ENCODE data around the gene CTNNA2.
A peak's percentile ranks its signal among the peaks of the same experiment; 100 is the strongest.
"Not testable (repeated sequence)": the region's sequence is repeated elsewhere in the genome, so short reads cannot be mapped to it uniquely, and the experiment has no call there.

The CTNNA2 gene

DNA sequence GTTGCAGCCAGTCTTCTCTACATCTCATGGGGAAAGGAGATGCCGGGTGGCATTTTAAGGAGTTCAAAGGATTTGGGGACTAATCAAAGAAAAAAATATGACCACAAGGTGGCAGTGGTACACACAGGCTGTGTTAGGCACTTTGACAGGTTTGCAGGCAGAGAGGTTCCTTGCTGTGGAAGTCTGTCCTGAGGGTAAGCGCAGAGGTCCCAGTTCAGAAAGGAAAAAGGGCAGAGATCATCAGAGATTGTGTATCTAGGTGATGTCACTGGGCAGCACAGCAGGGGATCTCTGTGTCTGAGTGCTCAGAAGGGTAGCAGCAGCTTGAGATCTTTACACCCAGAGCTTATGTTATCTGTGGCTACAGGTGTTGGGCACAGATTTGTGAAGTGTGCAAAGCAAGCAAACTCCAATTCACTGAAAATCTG is 560.3 kb downstream of the CTNNA2 start:
- TF ChIP-seq POLR2AphosphoS5 (IDR thresholded peaks at IDR 0.05; ENCODE audit: low read depth, low read length) (no peak), TAF1 (IDR thresholded peaks at IDR 0.05; ENCODE audit: borderline replicate concordance, low read depth, low read length) (no peak), POLR2A (IDR thresholded peaks at IDR 0.05; ENCODE audit: low read depth, low read length) (no peak)
- peak; percentile 80 for FAIRE-seq
- DNase-seq (ENCODE audit: insufficient read length) = peak; percentile 7

DNA sequence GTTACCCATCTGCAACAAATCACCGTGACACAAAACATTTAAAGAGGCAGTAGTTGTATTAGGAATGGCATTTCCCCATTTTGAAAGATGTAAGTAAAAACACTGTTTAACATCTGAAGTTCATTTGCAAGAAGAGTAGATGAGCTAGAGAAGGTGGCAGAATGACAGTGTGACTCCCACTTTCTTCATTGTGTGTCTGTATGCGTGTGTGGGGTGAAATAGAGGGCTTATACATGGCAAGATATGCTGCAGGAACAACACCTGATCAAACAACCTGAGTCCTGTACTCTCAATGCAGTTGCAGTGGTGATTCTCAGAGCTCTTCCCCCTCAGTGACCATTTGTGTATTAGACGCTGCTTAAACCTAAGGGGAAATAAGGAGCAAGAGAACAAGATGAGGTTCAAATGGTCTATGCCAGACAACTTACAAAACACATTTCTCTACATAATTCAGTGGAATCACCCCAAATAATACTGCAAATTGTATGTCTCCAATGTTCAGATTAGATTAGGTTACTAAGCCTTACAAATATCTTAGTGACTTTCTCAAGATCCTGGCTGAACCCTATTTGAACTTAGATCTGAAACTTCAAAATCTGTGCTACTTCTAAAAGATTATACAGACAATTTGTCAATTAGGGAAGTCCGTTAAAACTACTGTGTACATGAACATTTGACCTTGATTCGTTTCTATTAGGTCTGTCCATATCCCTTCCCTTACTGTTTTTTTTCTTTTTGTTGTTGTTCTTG is 561.6 kb downstream of the CTNNA2 start:
- FAIRE-seq (no peak), DNase-seq (ENCODE audit: insufficient read length) (no peak)
- TF ChIP-seq POLR2AphosphoS5 (IDR thresholded peaks at IDR 0.05; ENCODE audit: low read depth, low read length) = no peak
- no peak for TF ChIP-seq POLR2A (IDR thresholded peaks at IDR 0.05; ENCODE audit: low read depth, low read length)

DNA sequence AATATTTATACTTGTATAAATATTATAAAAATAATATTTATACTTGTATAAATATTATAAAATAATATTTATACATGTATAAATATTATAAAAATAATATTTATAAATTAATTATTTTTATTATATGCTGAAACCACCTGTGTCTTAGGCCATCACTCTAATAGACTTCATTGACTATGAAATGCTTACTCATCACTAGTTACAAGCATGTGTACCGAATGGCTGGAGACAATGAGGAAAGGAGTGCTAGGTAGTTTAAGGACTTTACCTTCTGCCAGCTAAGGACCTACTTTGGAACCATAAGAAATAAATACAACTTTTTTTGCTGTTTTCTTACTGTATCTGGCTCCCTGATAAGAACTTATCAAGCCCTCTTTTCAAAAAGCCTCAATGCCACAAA is 562.9 kb downstream of the CTNNA2 start:
- no peak for DNase-seq (ENCODE audit: insufficient read length)
- FAIRE-seq = no peak

DNA sequence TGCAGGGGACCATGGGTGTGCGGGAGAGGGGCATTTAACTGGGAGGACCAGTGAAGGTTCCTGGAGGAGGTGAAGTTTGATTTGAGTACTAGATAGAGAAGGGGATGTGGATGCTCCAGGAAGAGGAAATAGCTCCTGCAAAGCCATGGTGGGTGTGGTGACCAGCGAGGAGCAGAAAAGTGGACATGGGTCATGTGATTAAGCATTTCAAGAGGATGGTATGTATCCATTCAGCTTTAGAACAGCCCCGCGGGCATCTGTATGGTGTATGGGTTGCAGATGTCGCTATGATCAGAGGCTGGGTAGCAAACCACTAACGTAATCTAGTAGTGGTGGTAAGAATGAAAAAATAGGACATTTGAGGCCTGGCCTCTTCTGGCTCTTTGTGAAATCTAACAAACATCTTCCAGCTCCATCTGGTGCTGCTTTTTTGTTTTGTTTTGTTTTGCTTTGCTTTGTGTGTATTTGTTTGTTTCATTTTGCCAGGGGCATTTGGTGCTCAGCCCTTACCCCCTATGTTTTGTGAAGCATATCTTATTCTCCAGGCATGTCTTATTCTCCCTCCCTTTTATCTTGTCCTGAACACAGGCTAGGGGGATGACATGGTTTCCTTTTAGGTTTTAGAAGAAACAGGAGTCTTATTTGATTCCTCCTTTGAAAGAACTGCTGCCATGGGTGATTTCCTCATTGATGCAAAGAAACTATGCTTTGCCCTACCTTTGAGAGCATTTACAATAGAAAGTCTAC is 565.6 kb downstream of the CTNNA2 start:
- TF ChIP-seq POLR2A (IDR thresholded peaks at IDR 0.05; ENCODE audit: low read depth, low read length) (no peak), POLR2AphosphoS5 (IDR thresholded peaks at IDR 0.05; ENCODE audit: low read depth, low read length) (no peak), TAF1 (IDR thresholded peaks at IDR 0.05; ENCODE audit: borderline replicate concordance, low read depth, low read length) (no peak)
- DNase-seq (ENCODE audit: insufficient read length) (no peak), FAIRE-seq (no peak)

More for the DNA sequence above, 562.9 kb downstream of the CTNNA2 start:
- TF ChIP-seq POLR2AphosphoS5 (IDR thresholded peaks at IDR 0.05; ENCODE audit: low read depth, low read length) (no peak), TAF1 (IDR thresholded peaks at IDR 0.05; ENCODE audit: borderline replicate concordance, low read depth, low read length) (no peak), POLR2A (IDR thresholded peaks at IDR 0.05; ENCODE audit: low read depth, low read length) (no peak)

DNA sequence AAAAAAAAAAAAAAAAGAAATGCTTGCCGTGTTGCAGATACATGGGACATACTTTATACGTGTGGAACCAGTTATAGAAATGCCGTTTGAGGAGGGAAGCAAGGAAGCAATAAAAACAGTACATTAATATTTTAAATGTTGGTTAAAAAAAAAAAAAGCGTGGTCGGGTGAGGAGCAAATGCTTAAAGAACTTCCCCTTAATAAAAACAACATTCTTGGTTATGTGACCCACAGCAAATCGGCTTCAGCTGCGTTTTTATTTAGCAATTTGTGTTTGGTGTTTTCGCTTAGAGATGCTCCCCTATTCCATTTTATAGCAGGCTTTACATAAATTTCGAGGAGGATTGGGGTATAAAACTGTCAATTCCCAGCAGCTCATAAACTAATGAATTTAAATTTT is 568.1 kb downstream of the CTNNA2 start:
- TF ChIP-seq POLR2AphosphoS5 (IDR thresholded peaks at IDR 0.05; ENCODE audit: low read depth, low read length) (no peak), TAF1 (IDR thresholded peaks at IDR 0.05; ENCODE audit: borderline replicate concordance, low read depth, low read length) (no peak), POLR2A (IDR thresholded peaks at IDR 0.05; ENCODE audit: low read depth, low read length) (no peak)
- no peak for FAIRE-seq
- no peak for DNase-seq (ENCODE audit: insufficient read length)

GRCh38 chr2:80086831-80087230 is 574.0 kb downstream of the CTNNA2 start:
- DNase-seq (ENCODE audit: insufficient read length) (no peak), FAIRE-seq (no peak)
- no peak for TF ChIP-seq POLR2A (IDR thresholded peaks at IDR 0.05; ENCODE audit: low read depth, low read length)
- TF ChIP-seq POLR2AphosphoS5 (IDR thresholded peaks at IDR 0.05; ENCODE audit: low read depth, low read length) = no peak
- no peak for TF ChIP-seq TAF1 (IDR thresholded peaks at IDR 0.05; ENCODE audit: borderline replicate concordance, low read depth, low read length)

DNA sequence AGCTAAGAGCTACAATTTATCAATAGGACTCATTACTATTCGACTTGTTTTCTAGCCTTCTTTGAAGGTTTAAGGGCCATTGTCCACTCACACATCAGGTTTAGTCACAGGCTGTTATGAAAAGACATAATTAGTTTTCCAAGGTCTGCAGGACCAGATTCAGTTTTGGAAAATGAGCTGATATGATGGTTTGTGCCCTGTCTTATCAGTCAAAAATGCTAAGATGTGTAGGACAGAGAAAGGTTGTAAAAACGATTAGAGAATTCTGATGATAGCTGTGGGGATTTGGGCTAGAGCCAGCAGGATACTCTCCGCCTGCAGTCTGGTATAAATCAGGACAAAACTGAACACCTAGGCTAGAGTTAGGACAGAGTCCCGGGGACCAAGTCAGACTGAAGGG is 578.4 kb downstream of the CTNNA2 start:
- FAIRE-seq (no peak), DNase-seq (ENCODE audit: insufficient read length) (no peak)
- no peak for TF ChIP-seq TAF1 (IDR thresholded peaks at IDR 0.05; ENCODE audit: borderline replicate concordance, low read depth, low read length)
- no peak for TF ChIP-seq POLR2A (IDR thresholded peaks at IDR 0.05; ENCODE audit: low read depth, low read length)
- no peak for TF ChIP-seq POLR2AphosphoS5 (IDR thresholded peaks at IDR 0.05; ENCODE audit: low read depth, low read length)

DNA sequence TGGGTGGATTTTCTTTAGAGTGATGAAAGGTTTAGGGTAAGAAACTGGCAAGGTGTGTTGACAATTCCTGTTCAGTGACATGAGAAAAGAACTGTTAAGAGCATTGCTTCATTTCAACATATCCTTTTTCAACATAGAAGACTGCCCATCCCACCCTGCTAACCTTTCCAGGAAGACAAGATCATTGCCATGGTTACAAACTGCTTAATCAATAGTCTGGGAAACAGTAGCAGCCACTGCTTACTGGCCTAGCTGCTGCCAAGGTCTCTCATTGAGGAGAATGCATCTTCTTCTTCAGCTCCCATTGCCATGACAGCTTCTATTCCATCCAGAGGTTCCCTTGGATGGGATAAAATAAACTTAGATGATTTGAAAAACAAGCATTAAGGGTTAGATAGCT is 579.6 kb downstream of the CTNNA2 start:
- DNase-seq (ENCODE audit: insufficient read length) (no peak), FAIRE-seq (no peak)
- TF ChIP-seq POLR2A (IDR thresholded peaks at IDR 0.05; ENCODE audit: low read depth, low read length) (no peak), TAF1 (IDR thresholded peaks at IDR 0.05; ENCODE audit: borderline replicate concordance, low read depth, low read length) (no peak), POLR2AphosphoS5 (IDR thresholded peaks at IDR 0.05; ENCODE audit: low read depth, low read length) (no peak)

DNA sequence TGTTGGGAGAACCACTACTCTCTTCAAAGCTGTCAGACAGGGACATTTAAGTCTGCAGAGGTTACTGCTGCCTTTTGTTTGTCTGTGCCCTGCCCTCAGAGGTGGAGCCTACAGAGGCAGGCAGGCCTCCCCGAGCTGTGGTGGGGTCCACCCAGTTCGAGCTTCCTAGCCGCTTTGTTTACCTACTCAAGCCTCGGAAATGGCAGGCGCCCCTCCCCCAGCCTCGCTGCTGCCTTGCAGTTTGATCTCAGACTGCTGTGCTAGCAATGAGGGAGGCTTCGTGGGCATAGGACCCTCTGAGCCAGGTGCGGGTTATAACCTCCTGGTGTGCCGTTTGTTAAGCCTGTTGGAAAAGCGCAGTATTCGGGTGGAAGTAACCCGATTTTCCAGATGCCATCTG is 585.7 kb downstream of the CTNNA2 start:
- DNase-seq (ENCODE audit: insufficient read length); FAIRE-seq: not testable (repeated sequence)

DNA sequence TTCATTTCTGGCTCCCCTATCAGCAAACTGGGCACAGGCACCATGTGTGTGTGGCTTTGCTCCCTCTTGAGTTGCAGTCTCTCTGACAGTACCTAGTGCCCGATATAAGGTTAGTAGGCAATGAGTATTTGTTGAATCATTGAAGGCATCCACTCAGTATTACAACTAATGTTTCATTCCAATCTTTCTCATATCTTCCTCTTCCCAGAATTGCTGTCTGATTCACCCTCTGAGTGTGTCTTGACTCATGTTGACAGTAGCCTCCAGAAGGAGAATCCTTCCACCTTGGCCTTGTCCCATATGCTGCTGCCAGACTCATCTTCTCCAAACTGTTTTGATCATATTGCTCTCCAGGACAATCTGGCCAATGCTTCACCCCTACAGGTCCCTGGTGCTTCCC is 589.2 kb downstream of the CTNNA2 start:
- DNase-seq (ENCODE audit: insufficient read length) (no peak), FAIRE-seq (no peak)
- TF ChIP-seq TAF1 (IDR thresholded peaks at IDR 0.05; ENCODE audit: borderline replicate concordance, low read depth, low read length) (no peak), POLR2A (IDR thresholded peaks at IDR 0.05; ENCODE audit: low read depth, low read length) (no peak), POLR2AphosphoS5 (IDR thresholded peaks at IDR 0.05; ENCODE audit: low read depth, low read length) (no peak)

DNA sequence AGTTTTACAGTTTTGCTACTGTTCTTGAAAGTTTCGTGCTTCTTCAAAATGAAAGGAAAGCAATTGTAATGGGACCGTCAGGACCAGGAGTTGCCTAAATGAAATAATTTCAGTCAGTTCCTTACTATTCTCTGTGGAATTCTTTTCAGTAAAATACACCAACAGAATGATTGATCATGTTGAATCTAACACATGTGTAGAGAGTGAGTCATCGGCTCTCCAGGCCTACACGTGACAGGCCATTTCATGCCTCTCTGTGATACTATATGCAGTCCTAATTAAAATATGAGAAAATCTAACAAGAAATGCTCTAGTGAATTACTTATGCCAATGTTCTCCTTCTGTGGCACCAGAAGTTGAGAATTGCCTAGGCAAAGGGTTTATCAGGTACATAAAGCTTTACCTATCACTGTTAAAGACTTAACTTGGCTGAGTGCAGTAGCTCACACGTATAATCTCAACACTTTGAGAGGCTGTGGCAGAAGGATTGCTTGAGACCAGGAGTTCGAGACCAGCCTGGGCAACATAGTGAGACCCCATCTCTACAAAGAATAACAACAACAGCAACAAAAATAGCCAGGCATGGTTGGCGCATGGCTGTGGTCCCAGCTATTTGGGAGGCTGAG is 592.3 kb downstream of the CTNNA2 start:
- TF ChIP-seq POLR2A (IDR thresholded peaks at IDR 0.05; ENCODE audit: low read depth, low read length) = no peak
- TF ChIP-seq POLR2AphosphoS5 (IDR thresholded peaks at IDR 0.05; ENCODE audit: low read depth, low read length) = no peak
- TF ChIP-seq TAF1 (IDR thresholded peaks at IDR 0.05; ENCODE audit: borderline replicate concordance, low read depth, low read length) = no peak
- no peak for FAIRE-seq
- DNase-seq (ENCODE audit: insufficient read length) = no peak

DNA sequence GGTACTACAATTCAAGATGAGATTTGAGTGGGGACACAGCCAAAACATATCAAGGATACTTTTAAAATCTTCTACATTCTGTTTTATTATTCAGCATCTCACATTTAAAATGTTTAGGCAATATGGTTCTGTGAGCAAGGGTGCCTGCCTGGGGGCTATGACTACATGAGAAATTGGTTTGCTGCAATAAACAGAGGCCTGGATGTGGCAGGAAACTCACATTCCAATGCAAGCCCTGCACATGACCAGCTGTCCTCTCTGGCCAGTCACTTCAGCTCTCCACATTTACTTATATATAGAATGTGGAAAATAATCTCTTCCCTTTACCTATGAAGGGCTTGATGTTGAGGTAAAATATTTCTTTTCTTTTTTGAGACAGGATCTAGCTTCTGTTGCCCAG is 598.3 kb downstream of the CTNNA2 start:
- TF ChIP-seq POLR2A (IDR thresholded peaks at IDR 0.05; ENCODE audit: low read depth, low read length) (no peak), POLR2AphosphoS5 (IDR thresholded peaks at IDR 0.05; ENCODE audit: low read depth, low read length) (no peak), TAF1 (IDR thresholded peaks at IDR 0.05; ENCODE audit: borderline replicate concordance, low read depth, low read length) (no peak)
- DNase-seq (ENCODE audit: insufficient read length) = no peak
- FAIRE-seq = no peak
